ENCODE measurements around the gene DLEC1.

DNA sequence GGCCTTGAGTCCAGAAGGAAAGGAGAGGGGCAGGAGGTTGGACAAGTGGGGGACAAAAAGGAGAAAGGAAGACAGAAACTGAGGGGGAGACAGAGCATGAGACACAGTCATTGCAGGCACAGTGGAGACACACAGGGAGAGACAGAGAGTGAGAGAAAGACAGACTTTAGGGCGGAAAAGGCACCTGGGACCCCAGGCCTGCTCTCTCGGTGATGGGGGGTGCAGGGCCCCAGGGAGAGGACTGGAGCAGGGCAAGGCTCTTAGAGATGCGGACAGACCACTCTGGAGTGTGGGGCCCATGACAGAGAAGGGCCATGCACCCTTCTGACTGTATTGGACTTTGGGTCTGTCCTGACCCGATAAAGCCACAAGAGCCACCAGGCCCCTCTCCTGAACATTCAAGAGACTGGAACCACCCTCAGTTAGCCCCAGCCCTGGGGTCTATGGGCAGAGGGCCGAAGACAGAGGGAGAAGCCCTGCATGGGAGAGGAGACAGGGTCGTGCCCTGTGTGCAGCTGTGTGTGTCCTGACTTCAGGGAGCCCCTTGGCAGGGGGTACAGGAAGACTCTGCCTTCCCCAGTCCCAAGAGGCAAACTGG is 22.1 kb upstream of the DLEC1 start:
- no peak for TF ChIP-seq RARB (CRISPR knock-in tag; IDR thresholded peaks at IDR 0.05)
- no peak for TF ChIP-seq PATZ1 (CRISPR knock-in tag; IDR thresholded peaks at IDR 0.05; ENCODE audit: borderline replicate concordance)
- no peak for TF ChIP-seq ZC3H10 (CRISPR knock-in tag; IDR thresholded peaks at IDR 0.05)
- no peak for TF ChIP-seq ZNF8 (CRISPR knock-in tag; IDR thresholded peaks at IDR 0.05)
- no peak for TF ChIP-seq ESRRG (CRISPR knock-in tag; IDR thresholded peaks at IDR 0.05)
- TF ChIP-seq TOX (CRISPR knock-in tag; IDR thresholded peaks at IDR 0.05; ENCODE audit: borderline replicate concordance), result no peak
- no peak for TF ChIP-seq ARNTL (CRISPR knock-in tag; IDR thresholded peaks at IDR 0.05; ENCODE audit: borderline replicate concordance, low read depth)
- no peak for TF ChIP-seq CSDC2 (CRISPR knock-in tag; IDR thresholded peaks at IDR 0.05)
- TF ChIP-seq ZFP30 (CRISPR knock-in tag; IDR thresholded peaks at IDR 0.05), result no peak
- TF ChIP-seq ISL1 (CRISPR knock-in tag; IDR thresholded peaks at IDR 0.05), result no peak
- TF ChIP-seq GLIS3 (CRISPR knock-in tag; IDR thresholded peaks at IDR 0.05), result no peak
- TF ChIP-seq TCF4 (CRISPR knock-in tag; IDR thresholded peaks at IDR 0.05; ENCODE audit: borderline replicate concordance), result no peak
- TF ChIP-seq TSHZ2 (CRISPR knock-in tag; IDR thresholded peaks at IDR 0.05), result no peak
- no peak for TF ChIP-seq PPARA (CRISPR knock-in tag; IDR thresholded peaks at IDR 0.05; ENCODE audit: borderline replicate concordance)

Measured in SK-N-SH treated with all-trans-retinoic acid at 6 μM for 48 hours (cell line).